AML-193 (cell line): Measurements from ENCODE around the gene SPTB.

ENCODE experiments used
- DNase-seq, 2 experiments: peaks; one replicate each; lab custom pipeline; 2025; lab: John Stamatoyannopoulos, UW

The SPTB gene

DNA sequence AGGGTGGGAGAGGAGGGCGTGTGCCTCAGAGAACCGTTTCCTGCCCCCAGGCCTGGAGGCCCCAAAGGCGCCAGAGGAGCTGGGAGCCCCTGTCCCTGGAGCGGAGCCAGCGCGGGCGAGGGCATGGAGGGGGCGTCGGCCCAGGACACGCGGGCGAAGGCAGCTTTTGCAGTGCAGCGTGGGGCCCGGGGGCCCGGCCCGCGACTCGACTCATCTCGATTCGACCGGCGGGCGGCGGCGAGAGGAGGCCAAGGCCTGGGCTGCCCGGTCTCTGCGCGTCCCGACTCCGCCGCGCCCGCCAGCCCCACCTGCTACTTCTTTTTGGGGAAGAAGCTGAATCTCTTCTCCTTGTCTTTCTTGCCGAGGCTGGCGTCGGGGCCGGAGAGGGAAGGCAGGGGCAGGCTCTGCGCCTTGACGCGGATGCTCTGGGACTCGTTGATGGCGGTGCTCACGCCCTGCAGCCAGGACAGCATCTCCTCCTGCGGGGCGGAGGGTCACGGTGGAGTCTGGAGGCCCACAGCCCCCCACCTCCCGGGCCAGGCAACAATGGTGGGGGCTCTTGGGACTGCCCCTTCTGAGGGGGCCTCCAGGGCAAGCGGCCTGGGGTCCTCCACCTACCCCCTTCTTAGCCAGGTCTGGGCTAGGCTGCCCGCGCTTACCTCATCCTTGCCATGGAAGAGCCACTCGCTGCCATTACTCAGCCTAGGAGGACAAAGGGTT is 130.6 kb downstream of the SPTB start:
- no peak for DNase-seq

DNA sequence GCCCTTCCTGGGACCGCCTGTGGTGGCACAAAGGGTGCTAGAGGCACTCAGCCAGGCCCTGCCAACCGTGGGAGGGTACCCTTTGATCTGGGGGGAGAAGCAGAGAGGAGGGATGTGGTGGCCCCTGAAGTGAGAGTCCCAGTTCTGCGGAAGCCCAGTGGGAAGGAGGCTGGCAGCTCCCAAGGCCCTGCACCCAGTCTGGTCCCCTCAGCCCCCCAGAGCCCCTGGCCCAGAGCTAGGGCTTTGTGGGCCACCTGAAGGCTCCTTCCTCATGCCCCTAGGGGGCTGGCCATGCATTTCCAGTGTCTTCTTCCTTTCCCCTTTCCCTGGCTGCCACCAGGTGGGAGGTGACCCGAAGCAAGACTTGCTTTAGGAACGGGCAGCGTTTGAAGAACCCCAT is 131.2 kb downstream of the SPTB start:
- no peak for DNase-seq

DNA sequence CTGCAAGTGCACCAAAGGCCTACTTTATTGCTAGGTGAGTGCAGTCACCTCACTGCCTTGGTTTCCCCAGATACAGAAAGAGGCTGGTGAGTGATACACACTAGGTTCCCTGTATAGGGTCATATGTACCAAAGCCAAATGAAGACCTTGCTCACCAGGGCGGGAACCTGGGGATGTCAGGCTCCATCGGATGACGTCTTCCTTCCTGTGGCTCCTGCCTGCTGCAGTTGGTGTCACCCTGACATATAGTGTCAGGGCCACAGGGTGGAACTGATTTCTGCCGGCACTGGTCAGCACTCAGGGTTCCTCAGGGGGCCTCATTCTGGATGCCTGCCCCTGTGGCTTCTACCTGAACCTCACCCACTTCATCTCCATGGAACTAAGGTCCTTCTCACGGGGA is 132.4 kb downstream of the SPTB start:
- no peak for DNase-seq

DNA sequence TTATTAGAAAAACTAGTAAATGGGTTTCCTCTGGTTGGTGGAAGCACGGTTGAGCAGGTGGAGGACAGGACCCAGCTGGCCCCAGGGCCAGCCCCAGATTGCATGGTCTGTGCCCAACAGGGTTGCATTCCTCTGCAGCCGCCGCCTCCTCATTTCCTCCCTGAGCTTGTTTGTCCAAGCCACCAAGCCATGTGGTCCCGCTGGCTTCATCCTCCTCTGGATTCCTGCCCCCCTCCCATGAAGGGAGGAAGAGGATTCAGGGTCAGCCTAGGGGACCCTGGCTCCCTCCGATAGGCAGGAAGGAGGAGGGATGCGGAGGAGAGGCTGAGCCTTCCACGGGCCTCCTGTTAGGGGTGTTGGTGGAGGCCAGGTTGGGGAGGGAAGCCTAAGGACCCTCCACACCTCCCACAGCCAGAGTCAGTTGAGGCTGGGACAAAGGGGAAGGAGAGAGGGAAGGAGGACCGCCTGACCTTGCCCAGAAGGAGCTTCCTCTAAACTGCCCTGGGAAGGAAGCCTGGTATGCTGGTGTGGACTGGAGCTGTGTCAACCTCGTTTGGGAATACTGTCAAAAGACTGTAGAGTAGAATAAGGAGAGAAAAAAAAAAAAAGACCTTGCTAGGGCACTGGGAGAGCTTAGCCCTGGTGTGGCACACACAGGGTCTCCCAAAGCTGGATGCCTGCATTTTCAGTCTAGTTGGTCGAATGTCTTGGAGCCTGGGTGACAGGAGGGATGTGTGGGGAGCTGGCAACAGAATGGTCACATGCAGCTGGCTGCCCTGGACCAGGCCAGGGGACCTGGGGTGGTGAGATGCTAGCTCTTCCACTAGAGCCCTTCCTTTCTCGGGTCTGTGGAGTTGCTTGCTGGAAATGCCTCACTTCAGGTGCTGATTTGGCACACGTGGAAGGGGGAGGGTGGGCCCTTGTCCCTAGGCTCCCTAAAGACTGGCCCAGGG is 133.1 kb downstream of the SPTB start:
- DNase-seq: no peak

DNA sequence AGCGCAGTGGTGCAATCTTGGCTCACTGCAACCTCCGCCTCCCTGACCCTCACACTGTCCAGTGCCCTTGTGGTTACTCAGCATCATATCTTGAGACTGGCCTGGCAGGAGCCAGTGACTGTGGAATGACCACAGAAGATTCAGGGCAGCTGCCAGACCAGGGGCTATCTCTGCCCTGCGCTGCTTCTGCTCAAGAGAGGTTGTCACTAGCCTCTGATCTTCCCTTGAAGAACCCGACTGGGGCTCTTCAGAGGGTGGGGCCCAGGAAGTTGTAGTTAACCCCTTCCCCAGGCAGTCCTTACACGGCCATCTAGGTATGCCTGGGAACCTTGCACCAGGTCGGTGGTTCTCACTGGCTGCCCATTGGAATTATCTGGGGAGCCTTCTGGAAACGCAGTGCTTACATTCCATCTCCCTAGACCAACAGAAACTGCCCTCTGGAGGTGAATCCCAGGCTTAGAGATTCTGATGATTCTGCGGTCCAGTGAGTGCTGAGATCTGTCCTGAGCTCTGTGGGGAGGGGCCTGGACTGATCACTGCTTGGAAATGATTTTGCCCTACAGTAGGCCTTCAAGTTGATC is 134.1 kb downstream of the SPTB start:
- DNase-seq: no peak

DNA sequence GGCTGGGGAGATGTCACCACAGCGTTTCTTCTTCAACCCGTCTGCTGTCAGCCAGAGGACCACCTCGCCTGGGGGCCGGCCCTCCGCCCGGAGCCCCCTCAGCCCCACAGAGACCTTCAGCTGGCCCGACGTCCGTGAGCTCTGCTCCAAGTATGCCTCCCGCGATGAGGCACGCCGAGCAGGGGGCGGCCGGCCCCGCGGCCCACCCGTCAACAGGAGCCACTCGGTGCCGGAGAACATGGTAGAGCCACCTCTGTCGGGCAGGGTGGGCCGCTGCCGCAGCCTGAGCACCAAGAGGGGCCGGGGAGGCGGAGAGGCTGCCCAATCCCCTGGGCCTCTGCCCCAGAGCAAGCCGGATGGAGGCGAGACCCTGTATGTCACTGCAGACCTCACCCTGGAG is 136.6 kb downstream of the SPTB start:
- no peak for DNase-seq

DNA sequence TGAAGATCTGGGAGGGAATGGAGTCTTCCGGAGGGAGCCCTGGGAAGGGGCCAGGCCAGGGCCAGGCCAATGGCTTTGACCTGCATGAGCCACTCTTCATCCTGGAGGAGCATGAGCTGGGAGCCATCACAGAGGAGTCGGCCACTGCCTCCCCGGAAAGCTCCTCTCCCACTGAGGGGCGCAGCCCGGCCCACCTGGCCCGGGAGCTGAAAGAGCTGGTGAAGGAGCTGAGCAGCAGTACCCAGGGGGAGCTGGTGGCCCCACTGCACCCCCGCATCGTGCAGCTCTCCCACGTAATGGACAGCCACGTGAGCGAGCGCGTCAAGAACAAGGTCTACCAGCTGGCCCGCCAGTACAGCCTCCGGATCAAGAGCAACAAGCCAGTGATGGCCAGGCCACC is 137.7 kb downstream of the SPTB start:
- DNase-seq: no peak

DNA sequence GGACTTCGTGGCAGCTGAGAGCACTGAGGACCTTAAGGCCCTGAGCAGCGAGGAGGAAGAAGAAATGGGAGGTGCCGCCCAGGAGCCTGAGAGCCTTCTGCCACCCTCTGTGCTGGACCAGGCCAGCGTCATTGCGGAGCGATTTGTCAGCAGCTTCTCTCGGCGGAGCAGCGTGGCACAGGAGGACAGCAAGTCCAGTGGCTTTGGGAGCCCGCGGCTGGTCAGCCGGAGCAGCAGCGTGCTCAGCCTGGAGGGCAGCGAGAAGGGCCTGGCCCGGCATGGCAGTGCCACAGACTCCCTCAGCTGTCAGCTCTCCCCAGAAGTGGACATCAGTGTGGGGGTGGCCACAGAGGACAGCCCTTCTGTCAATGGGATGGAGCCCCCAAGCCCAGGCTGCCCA is 138.5 kb downstream of the SPTB start:
- no peak for DNase-seq

DNA sequence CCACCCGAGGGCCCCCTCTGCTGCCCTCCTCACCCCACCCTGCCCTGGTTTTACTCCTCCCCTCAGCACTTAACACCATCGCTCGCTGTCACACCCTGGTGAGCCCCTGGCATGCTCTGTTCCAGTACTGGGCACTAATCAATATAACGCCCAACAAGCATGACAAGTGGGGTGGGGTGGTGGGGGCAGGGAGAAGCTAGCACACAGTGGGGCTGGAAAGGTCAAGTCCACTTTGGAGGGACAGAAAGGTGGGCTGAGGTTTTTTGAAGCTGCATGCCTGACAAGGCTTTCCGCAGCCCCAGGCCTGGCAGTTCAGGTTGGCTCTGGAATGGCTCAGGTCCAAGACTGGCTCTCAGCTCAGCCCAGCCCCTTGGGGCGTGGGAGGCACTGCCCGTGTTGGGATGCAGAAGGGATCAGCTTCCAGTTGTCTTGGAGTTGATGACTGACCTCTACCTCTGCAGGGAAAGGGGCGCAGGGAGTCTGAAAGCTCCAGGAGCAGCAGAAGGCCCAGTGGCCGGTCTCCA is 141.4 kb downstream of the SPTB start:
- no peak for DNase-seq

DNA sequence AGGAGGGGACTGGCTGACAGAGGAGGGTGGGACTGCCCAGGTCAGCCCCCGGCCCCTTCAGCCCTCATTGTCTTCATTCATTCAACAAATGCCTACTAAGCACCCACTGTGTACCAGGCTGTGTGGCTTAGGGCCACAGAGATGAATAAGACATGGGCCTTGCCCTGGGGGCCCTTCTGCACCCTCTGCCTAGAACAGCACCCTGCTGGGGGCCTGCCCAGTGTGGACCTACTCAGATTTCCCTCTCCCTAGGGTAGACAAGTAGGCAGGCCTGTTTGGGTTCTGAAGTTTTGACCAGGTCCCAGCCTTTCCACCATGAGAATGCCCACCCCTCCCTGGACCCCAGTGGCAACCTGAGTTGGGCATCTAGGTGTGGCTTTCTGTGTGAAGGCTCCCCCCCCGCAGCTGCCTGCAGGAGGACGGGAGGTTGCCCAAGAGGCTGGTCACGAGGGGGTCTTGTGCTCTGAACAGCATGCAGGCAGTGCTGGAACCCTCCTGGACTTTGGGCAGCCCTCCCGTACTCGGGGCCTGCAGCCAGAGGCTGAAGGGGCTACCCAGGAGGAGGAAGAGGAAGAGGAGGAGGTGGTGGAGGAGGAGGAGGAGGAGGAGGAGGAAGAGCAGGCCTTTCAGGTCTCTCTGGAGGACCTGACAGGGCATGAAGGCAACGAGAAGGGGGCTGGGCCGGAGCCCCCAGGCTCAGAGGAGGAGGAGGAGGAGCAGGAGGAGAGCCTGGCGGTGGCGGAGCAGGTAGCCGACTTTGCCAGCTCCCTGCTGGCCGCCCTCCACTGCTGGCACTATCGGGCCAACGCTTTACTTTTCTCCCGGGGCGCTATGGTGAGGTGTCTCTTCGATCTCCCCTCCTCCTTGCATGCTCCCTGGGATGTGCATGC is 142.1 kb downstream of the SPTB start:
- no peak for DNase-seq

DNA sequence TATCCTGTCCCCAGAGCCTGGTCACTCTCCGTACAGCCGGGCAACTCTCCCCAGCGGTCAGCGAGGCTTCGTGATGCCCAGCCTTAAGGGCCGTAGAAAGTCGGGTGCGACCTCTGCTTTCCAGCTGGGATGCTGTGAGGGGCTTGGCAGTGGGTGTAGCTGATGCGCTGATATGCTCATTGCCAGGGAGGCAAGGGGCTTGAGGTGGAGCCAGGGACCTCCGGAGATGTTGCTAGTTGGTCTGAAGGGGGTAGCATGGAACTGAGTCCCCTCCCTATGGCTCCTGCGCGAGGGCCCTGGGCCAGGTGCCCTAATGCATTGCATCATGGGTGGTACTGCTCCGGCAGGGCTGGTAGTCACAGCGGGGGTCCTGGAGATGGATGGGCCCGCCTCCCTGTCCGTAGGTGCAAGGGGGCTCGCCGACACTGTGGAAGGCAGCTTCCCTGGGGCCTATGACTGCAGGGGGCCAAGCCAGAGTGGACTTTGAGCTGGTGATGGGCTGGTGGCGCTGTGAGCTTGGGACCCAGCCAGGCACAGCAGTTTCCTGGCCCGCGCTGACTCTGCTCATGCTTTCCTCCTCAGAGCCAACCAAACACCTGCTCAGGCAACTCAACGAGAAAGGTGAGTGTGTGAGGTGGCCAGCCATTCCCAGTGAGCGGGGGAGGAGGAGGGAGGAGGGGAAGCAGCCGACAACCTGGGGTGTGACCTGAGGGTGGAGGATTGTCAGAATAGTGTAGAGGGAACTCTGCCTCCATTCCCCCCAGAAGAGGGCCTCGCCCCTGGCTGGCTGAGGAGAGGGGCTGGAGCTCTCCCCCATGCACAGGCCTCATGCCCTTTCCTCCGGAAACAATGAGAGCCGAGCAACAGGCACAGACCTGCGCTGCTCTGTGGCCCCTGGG is 143.2 kb downstream of the SPTB start:
- no peak for DNase-seq

DNA sequence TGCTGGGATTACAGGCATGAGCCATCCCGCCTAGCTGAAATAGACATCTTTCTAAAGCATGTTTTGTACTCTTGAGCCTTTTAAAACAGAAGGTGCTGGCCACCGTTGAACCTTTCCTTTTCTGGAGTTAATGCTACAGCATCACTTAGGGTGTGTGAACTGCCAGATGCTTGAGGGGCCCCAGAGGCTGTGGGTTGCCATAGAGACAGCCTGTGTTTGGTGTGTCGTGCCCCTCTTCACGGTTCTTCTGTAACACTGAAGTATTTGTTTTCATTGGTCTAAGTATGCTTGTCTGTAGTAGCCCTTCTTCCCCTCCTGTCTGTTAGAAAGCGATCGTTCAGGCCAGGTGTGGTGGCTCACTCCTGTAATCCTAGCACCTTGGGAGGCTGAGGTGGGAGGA is 144.7 kb downstream of the SPTB start:
- no peak for DNase-seq

DNA sequence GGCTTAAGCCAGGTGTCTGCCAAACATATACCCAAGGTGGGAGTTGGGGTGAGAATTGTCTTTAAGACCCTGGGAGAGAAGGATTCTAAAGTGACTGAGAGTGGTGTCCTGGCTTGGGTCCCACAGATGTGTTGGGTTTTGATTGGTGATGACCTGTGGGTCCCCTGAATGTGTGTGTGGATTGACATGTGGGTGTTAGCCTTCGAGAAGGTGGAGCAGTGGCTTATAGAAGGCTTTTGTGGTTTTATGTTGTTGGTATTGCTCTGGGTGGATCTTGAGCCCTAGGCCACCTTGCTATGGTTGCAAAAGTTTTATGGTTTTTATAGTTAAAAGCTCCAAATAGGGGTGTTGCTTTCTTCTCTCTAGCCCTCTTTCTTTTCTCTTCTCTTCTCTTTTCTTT is 145.8 kb downstream of the SPTB start:
- no peak for DNase-seq

DNA sequence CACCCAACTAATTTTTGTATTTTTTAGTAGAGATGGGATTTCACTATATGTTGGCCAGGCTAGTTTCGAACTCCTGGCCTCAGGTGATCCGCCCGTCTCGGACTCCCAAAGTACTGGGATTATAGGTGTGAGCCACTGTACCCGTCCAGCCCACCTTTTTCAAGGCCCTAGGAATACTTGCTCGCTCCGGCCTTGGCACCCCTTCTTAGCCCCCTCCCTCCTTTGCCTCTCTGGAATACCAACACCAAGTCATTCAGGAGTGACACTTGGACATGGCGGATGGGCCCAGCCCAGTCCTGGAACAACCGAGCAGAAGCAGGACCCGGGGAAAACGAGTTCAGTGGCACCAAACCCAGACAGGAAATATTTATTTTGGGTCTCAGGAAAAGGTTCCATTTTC is 146.4 kb downstream of the SPTB start:
- no peak for DNase-seq

DNA sequence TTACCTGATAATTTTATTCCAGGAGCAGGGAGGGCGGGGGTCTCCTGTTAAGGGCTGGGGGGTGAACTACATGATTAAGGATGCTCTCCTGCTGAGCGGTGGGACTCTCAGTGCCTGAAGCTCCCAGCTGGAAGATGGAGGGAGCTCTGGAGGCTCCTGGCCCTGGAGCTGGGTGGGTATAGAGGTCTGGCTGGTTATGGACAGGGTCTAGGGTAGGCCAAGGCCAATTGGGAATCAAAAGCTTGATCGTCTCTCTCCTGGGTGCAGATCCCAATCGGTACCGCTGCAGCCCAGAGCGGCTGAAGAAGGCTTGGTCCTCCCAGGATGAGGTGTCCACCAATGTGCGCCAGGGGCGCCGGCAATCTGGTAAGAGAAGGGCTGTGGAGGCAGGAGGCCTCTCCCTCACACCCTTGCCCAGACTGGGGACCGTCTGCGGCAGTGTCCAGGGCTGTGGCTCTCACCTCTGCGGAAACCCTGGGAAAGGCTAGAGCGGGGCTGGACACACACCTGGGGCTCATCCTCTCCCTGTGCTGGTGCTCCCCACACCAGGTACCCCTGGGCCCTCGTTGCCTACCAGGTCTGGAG is 147.1 kb downstream of the SPTB start:
- no peak for DNase-seq

DNA sequence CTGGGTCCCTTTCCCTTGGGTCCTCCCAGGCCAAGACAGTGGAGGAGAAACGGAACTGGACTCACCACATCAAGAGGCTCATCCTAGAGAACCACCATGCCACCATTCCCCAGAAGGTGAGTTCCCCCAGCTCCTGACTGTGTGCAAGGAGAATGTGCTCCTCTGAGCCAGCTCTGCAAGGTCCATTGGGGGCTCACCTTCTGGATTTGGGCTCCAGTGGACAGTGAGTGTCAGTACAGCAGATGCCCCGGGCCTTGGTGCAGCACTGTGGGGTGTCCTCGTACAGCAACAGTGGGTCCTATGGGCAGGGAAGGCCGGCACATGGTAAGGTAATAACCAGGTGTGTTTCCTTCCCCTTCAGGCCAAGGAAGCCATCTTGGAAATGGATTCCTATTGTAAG is 147.6 kb downstream of the SPTB start:
- DNase-seq: no peak

DNA sequence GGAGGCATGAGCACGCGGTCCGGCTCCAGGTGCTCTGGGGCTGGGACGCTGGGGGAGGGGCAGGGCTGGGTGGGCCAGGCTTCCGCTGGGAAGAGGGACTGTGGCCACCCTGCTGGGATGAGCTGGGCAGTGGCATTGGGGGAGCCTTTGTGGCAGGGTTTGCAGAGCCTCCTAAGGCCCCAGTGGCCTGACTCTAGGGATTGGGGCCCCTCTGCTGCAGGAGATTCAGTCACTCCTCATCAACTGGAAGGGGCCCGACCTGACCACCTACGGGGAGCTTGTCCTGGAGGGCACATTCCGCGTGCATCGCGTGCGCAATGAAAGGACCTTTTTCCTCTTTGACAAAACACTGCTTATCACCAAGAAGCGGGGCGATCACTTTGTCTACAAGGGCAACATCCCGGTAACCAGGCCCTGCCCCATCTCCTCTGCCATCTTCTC is 148.5 kb downstream of the SPTB start:
- no peak for DNase-seq

DNA sequence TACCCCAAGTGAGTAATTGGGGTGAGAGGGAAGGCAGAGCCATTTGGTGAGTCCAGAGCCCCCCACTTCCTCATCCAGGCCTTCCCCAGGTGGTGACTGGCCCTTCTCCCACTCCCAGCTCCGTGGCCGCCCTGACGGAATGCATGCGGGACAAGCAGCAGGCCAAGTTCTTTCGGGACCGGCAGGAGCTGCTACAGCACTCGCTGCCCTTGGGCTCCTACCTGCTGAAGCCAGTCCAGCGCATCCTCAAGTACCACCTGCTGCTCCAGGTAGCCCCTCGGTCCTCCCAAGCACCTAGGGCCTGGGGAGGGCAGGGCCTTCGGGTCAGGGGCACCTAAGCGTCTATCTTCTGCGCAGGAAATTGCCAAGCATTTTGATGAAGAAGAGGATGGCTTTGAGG is 149.0 kb downstream of the SPTB start:
- DNase-seq: no peak

DNA sequence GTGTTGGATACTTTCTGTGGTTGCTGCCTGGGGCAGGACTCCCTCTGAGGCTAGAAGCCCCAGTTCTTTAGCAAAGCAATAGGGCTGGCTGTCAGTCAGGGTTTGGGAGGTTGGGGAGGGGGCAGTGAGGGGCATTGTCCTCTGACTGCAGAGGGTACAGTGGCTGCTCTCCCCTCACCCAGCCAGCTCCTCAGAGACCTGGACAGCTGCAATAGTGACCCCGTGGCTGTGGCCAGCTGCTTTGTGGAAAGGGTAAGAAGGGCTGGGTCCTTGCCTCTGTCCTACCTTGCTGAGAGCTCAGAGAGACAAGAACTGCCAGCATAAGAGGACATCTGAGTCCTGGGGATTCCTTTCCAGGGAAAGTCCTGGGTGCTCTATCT is 149.7 kb downstream of the SPTB start:
- no peak for DNase-seq

DNA sequence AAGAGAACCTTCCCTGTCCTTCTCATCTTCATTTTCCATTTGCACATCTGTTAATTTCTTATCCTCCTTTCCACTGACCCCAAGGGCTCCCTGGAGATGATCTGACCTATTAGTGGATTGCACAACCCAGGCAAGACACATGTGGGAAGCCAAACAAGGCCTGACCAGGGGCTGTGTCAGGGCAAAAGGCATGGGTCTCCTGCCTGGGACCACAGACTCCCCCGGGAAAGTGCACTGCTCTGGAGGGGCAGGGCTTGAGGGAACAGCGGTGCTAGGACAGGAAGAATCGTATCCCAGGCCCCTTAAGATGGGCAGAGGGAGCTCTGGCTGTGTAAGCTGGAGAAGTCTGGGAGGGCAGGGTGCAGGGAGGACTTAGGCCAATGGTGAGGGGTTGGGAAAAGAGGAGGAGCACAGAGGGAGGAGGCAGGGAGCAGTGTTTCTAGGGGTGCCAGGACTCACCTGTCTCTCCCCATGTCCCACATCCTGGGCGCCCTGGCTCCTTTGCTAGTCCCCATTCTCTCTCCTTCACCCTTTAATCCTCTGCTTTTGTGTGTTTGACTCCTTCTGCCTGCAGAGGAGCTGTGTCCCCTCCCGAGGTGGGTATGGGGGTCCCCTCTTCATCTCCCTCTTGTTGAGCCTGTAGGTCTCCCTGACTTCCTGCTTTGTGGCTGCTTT is 150.2 kb downstream of the SPTB start:
- DNase-seq: no peak
